Suprapubic skin (tissue), 4 donors: ENCODE data around the gene PAXX. TPM values are rescaled to one million over a fixed set of nuclear protein-coding genes. Genes with fewer than 3 reads are reported as not detected.

ENCODE experiments used
- DNase-seq, 2 donors: peaks; one replicate each; pipeline ENCODE4 v3.0.0-alpha.2; 2019; ENCODE audit warnings: low spot score in 2 of 2
- H3K27ac ChIP-seq: fragments of 200-600 bp; sonication (generic); one replicate; pipeline ENCODE4 v1.5.1; 2019
- H3K27me3 ChIP-seq: fragments of 200-600 bp; sonication (generic); one replicate; pipeline ENCODE4 v1.5.1; 2019
- H3K36me3 ChIP-seq: fragments of 200-600 bp; sonication (generic); one replicate; pipeline ENCODE4 v1.5.1; 2019
- H3K4me1 ChIP-seq: fragments of 200-600 bp; sonication (generic); one replicate; pipeline ENCODE4 v1.5.1; 2019
- H3K4me3 ChIP-seq: fragments of 200-600 bp; sonication (generic); one replicate; pipeline ENCODE4 v1.5.1; 2019; ENCODE audit warnings: mild to moderate bottlenecking
- H3K9me3 ChIP-seq: fragments of 200-600 bp; sonication (generic); one replicate; pipeline ENCODE4 v1.5.1; 2019
- CTCF ChIP-seq, 2 donors: fragments of 200-600 bp in 1 of 2; fragments of 450-650 bp in 1 of 2; sonication (generic) in 1 of 2; IDR thresholded peaks; one replicate each; pipeline ENCODE4 v1.5.1; 2016 to 2019; ENCODE audit warnings: antibody characterized with exemption in 2 of 2, mild to moderate bottlenecking in 1 of 2, moderate library complexity in 1 of 2
- EP300 ChIP-seq: sonication (generic); formaldehyde crosslinking; IDR thresholded peaks from one replicate; pipeline ENCODE4 v1.6.1; 2017; ENCODE audit warnings: antibody characterized with exemption
- POLR2A ChIP-seq, 2 donors: fragments of 450-650 bp; IDR thresholded peaks; one replicate each; pipeline ENCODE4 v1.6.1; 2017; ENCODE audit warnings: antibody characterized with exemption in 2 of 2, mild to moderate bottlenecking in 2 of 2, moderate library complexity in 2 of 2
- POLR2AphosphoS5 ChIP-seq, 3 donors: sonication (generic); formaldehyde crosslinking; IDR thresholded peaks; one replicate each; pipeline ENCODE4 v1.6.1; 2017; ENCODE audit warnings: antibody characterized with exemption in 3 of 3
- WGBS: methylation state at CpG from one replicate; pipeline ENCODE4 v1.1.5; 2018; 5-methylcytosine and 5-hydroxymethylcytosine counted together
- total RNA-seq, 4 donors: library from RNA; depleted of rRNA; stranded (reverse); fragments of >200 nt; gene quantifications; one replicate each; pipeline ENCODE4 v1.1.0, GENCODE V29; 2016

Gene PAXX
- total RNA-seq, 4 donors from 2014 or later, result 43.2 to 68.6 (median 61.5) TPM

- H3K4me1 ChIP-seq, result peaks cover 12% of the 10 kb centered on the region
- DNase-seq, result no peak
- TF ChIP-seq CTCF (IDR thresholded peaks at IDR 0.05) (no peak), EP300 (no peak), POLR2AphosphoS5 (IDR thresholded peaks at IDR 0.05) (no peak)
- H3K36me3 ChIP-seq, result no peaks in the 10 kb centered on the region
- H3K27ac ChIP-seq, result no peak overlapping the region
- 24% methylated on average over 3 of the region's 48 CpGs for WGBS
- peaks cover 35% of the 10 kb centered on the region for H3K27me3 ChIP-seq
- H3K4me3 ChIP-seq, result peak overlapping the region; percentile 10
- H3K9me3 ChIP-seq, result no peaks in the 10 kb centered on the region
Observed at GRCh38 chr9:136985027-136985602, 7.1 kb upstream of the PAXX start.

DNA sequence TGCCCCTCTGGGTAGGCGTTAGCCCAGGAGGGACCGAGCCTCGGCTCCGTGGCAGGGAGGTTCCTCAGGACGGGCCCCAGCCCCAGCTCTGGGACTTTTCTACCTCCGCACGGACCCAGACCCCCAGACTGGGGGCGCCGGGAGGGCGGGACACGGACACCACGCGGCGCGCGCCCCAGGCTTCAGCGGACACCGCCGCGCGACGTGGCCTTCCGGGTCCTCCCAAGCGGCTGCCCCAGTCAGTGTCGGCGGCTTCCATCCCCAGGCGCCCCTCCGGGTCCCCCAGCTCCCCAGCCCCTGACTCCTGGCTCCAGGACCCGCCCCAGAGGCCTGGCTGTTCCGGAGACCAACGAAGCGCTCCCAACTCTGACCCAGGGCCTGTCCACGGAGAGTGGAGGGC lies 6.4 kb upstream of the PAXX start:
- no peaks in the 10 kb centered on the region for H3K9me3 ChIP-seq
- H3K36me3 ChIP-seq, result no peaks in the 10 kb centered on the region
- peaks cover 12% of the 10 kb centered on the region for H3K4me1 ChIP-seq
- no peak for DNase-seq
- 73% methylated on average over 5 of the region's 33 CpGs for WGBS
- H3K4me3 ChIP-seq, result no peak overlapping the region
- H3K27ac ChIP-seq, result no peak overlapping the region
- no peak for TF ChIP-seq POLR2AphosphoS5 (IDR thresholded peaks at IDR 0.05)
- TF ChIP-seq CTCF (IDR thresholded peaks at IDR 0.05), result no peak
- no peak for TF ChIP-seq EP300
- no peak for TF ChIP-seq POLR2A (IDR thresholded peaks at IDR 0.05)
- peaks cover 35% of the 10 kb centered on the region for H3K27me3 ChIP-seq

DNA sequence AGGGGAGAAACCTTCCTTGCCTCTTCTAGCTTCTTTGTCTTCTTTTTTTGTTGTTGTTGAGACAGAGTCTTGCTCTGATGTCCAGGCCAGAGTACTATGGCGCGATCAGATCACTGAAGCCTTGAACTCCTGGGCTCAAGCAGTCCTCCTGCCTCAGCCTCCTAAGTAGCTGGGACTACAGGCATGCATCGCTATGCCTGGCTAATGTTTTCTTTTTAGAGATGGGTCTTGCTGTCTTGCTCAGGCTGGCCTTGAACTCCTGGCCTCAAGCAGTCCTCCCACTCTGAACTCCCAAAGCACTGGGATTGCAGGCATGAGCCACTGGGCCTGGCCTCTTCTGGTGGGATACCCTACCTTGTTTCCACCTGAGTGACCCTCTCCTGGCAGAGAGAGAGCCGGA lies 3.4 kb upstream of the PAXX start:
- H3K27ac ChIP-seq, result no peak overlapping the region
- WGBS, result 97% methylated on average over 4 of the region's 4 CpGs
- TF ChIP-seq CTCF (IDR thresholded peaks at IDR 0.05) (no peak), POLR2A (IDR thresholded peaks at IDR 0.05) (no peak), POLR2AphosphoS5 (IDR thresholded peaks at IDR 0.05) (no peak), EP300 (no peak)

GRCh38 chr9:136990242-136990911 lies 1.8 kb upstream of the PAXX start:
- H3K9me3 ChIP-seq, result no peaks in the 10 kb centered on the region
- 82% methylated on average over 10 of the region's 10 CpGs for WGBS
- DNase-seq, result no peak
- no peak for TF ChIP-seq POLR2AphosphoS5 (IDR thresholded peaks at IDR 0.05)
- no peak for TF ChIP-seq EP300
- no peak for TF ChIP-seq CTCF (IDR thresholded peaks at IDR 0.05)
- TF ChIP-seq POLR2A (IDR thresholded peaks at IDR 0.05), result no peak
- H3K27me3 ChIP-seq, result peaks cover 10% of the 10 kb centered on the region
- no peak overlapping the region for H3K27ac ChIP-seq
- peaks cover 40% of the 10 kb centered on the region for H3K4me1 ChIP-seq
- H3K4me3 ChIP-seq, result no peak overlapping the region
- no peaks in the 10 kb centered on the region for H3K36me3 ChIP-seq

More for the DNA sequence above, 3.4 kb upstream of the PAXX start:
- no peaks in the 10 kb centered on the region for H3K9me3 ChIP-seq
- no peaks in the 10 kb centered on the region for H3K36me3 ChIP-seq
- H3K27me3 ChIP-seq, result peaks cover 23% of the 10 kb centered on the region
- no peak for DNase-seq
- H3K4me1 ChIP-seq, result peaks cover 35% of the 10 kb centered on the region
- no peak overlapping the region for H3K4me3 ChIP-seq

DNA sequence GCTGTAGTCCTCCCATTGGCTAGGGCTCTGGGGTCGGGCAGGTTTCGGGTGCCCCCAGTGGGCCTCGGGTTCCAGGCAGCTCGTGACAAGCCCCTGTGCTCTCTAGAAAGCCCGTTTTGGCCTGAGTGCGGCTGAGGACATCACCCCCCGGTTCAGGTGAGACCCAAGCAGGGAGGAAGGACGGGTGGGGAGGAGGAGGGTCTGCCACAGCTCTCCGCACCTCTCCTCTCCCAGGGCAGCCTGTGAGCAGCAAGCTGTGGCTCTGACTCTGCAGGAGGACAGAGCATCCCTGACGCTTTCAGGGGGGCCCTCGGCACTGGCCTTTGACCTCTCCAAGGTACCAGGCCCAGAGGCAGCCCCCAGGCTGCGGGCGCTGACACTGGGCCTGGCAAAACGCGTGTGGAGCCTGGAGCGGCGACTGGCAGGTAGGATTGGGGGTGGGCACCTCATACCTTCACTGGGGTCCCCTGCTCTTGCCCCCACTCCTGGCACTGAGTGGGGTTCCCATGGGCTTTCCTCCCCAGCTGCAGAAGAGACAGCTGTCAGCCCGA lies 672 bp downstream of the PAXX start:
- Histone ChIP-seq H3K27me3 (peaks cover 4% of the 10 kb centered on the region), H3K4me3 (peak overlapping the region; percentile 82), H3K27ac (peak overlapping the region; percentile 82), H3K4me1 (peaks cover 63% of the 10 kb centered on the region), H3K9me3 (no peaks in the 10 kb centered on the region), H3K36me3 (no peaks in the 10 kb centered on the region)
- TF ChIP-seq CTCF (IDR thresholded peaks at IDR 0.05), result no peak
- no peak for TF ChIP-seq POLR2A (IDR thresholded peaks at IDR 0.05)
- no peak for TF ChIP-seq POLR2AphosphoS5 (IDR thresholded peaks at IDR 0.05)
- TF ChIP-seq EP300, result no peak
- WGBS, result 40% methylated on average over 1 of the region's 18 CpGs
- DNase-seq, result no peak
